AG04449 (cell line): Measurements from ENCODE around the gene TNFRSF18.
"Not testable (repeated sequence)": the region's sequence is repeated elsewhere in the genome, so short reads cannot be mapped to it uniquely, and the experiment has no call there.

Experiments used
- CTCF ChIA-PET: fragments of 350-600 bp; formaldehyde crosslinking; extraction: SDS; loops from one replicate; lab custom pipeline; 2021; ENCODE audit warnings: antibody characterized with exemption; lab: Yijun Ruan, JAX
- POLR2A ChIA-PET: fragments of 400-600, 350-600 bp; formaldehyde crosslinking; extraction: SDS; loops from one replicate; lab custom pipeline; 2020; ENCODE audit warnings: antibody characterized with exemption, inconsistent platforms; lab: Yijun Ruan, JAX
- DNase-seq: peaks from one replicate; pipeline ENCODE4 v3.0.0-alpha.2; 2010; ENCODE audit warnings: low read depth, low spot score
- H3K4me3 ChIP-seq: 2 replicates; pipeline ENCODE4 v1.5.1; 2011; ENCODE audit warnings: low read depth, mild to moderate bottlenecking, control low read depth, low read length
- CTCF ChIP-seq: IDR thresholded peaks from one replicate; pipeline ENCODE4 v1.5.1; 2011; ENCODE audit warnings: mild to moderate bottlenecking, moderate library complexity, low read length, control low read depth, inconsistent platforms; ENCODE audit not compliant: insufficient read depth; ENCODE audit errors: missing control alignments

TNFRSF18 gene

GRCh38 chr1:1250786-1251284 lies 44.4 kb upstream of the TNFRSF18 start:
- CTCF ChIA-PET: interaction anchor here (0.7 to 4.1 kb wide), 9 partner anchors 9 to 270 kb away, joined by 3 to 37 read pairs (median 4); partner anchors contain the start of gene C1orf159
- H3K4me3 ChIP-seq: no peak overlapping the region
- no peak for TF ChIP-seq CTCF
- no peak for DNase-seq
- POLR2A ChIA-PET: no interaction called here

GRCh38 chr1:1248009-1248913 lies 41.9 kb upstream of the TNFRSF18 start:
- DNase-seq, POLR2A ChIA-PET, CTCF ChIA-PET, H3K4me3 ChIP-seq: not testable (repeated sequence)

- ChIA-PET CTCF (no interaction called here), POLR2A (no interaction called here)
- no peak for DNase-seq
- no peak overlapping the region for H3K4me3 ChIP-seq
- TF ChIP-seq CTCF: no peak
Observed at GRCh38 chr1:1247341-1247913, 41.0 kb upstream of the TNFRSF18 start.

GRCh38 chr1:1246577-1247340 lies 40.4 kb upstream of the TNFRSF18 start, which contains the start of gene C1QTNF12:
TSS of gene C1QTNF12 (minus strand) at chr1:1246722. CDS start at chr1:1246690, 32 bp downstream.
- no peak for DNase-seq
- TF ChIP-seq CTCF: no peak
- no peak within 1 kb of the TSS for H3K4me3 ChIP-seq
- CTCF ChIA-PET: no interaction called here
- POLR2A ChIA-PET: interaction anchor here (0.7 kb wide), 1 partner anchor 18 kb away, joined by 4 read pairs; no protein-coding TSS in a partner anchor

GRCh38 chr1:1245817-1246576 lies 39.6 kb upstream of the TNFRSF18 start:
- no peak overlapping the region for H3K4me3 ChIP-seq
- no peak for DNase-seq
- TF ChIP-seq CTCF: no peak
- POLR2A ChIA-PET: interaction anchor here (0.7 kb wide), 1 partner anchor 19 kb away, joined by 4 read pairs; no protein-coding TSS in a partner anchor
- CTCF ChIA-PET: no interaction called here
